GM12878 (cell line): ENCODE measurements around the gene NKAIN4. TPM values are rescaled to one million over a fixed set of nuclear protein-coding genes. Genes with fewer than 3 reads are reported as not detected.

Experiments
- ATAC-seq: fragments of 200-7000 bp; cut with Tn5 transposase; 3 replicates; pipeline ENCODE4 v1.9.1; 2020; ENCODE audit warnings: mild to moderate bottlenecking, moderate library complexity
- BruUV-seq: library from RNA; stranded (reverse); fragments of 400-500 nt; replicated peaks from 2 replicates; lab custom pipeline; 2021; lab: Mats Ljungman, UMichigan
- CTCF ChIA-PET: fragments of 300-600 bp; sonication (Branson Sonifier 250); formaldehyde crosslinking; extraction: SDS; loops from one replicate; lab custom pipeline; 2021; ENCODE audit warnings: inconsistent platforms; lab: Yijun Ruan, JAX
- POLR2A ChIA-PET: fragments of 350-600 bp; formaldehyde crosslinking; extraction: SDS; loops from one replicate; lab custom pipeline; 2021; ENCODE audit warnings: inconsistent platforms; lab: Charles Lee
- RAD21 ChIA-PET: fragments of 300-600 bp; sonication (Branson Sonifier 250); formaldehyde crosslinking; loops from one replicate; lab custom pipeline; 2023; ENCODE audit warnings: antibody characterized with exemption; ENCODE audit not compliant: unreplicated experiment; lab: Charles Lee
- SMC1A ChIA-PET: fragments of 300-600 bp; sonication (Branson Sonifier 250); formaldehyde crosslinking; loops from one replicate; lab custom pipeline; 2023; ENCODE audit not compliant: unreplicated experiment, uncharacterized antibody; lab: Charles Lee
- DNase-seq: peaks from one replicate; pipeline ENCODE4 v3.0.0-alpha.2; 2011; ENCODE audit warnings: low read depth, low spot score
- FAIRE-seq: peaks from 3 replicates; lab custom pipeline; 2011; peaks lifted over from hg19 to GRCh38; lab: Jason Lieb, UNC
- H2AFZ ChIP-seq: 2 replicates; pipeline ENCODE4 v1.6.0; 2011; ENCODE audit warnings: low read depth, low read length, control low read depth; ENCODE audit not compliant: control insufficient read depth
- H3K27ac ChIP-seq: 2 replicates; pipeline ENCODE4 v1.5.1; 2011; ENCODE audit warnings: control low read depth; ENCODE audit not compliant: control insufficient read depth, insufficient read depth
- H3K27me3 ChIP-seq, 2 experiments: replicated peaks in 1 of 2; 2 replicates each; pipeline versions ENCODE4 v1.6.0 to v1.6.1; 2011; ENCODE audit warnings: low read length in 1 of 2; ENCODE audit not compliant: control insufficient read depth in 2 of 2, insufficient read depth in 2 of 2
- H3K36me3 ChIP-seq, 2 experiments: 2 replicates each; pipeline ENCODE4 v1.5.1; 2011; ENCODE audit warnings: low read length in 1 of 2; ENCODE audit not compliant: control insufficient read depth in 2 of 2, insufficient read depth in 2 of 2
- H3K4me1 ChIP-seq: 2 replicates; pipeline ENCODE4 v1.6.1; 2011; ENCODE audit warnings: mild to moderate bottlenecking, low read length, moderate library complexity, mixed read lengths; ENCODE audit not compliant: control insufficient read depth, insufficient read depth
- H3K4me2 ChIP-seq: 2 replicates; pipeline ENCODE4 v1.6.0; 2011; ENCODE audit warnings: control low read depth; ENCODE audit not compliant: control insufficient read depth, insufficient read depth
- H3K4me3 ChIP-seq: fragments of 200-600 bp; sonication (generic); 2 replicates; pipeline ENCODE4 v1.5.1; 2016
- H3K79me2 ChIP-seq: 2 replicates; pipeline ENCODE4 v1.6.0; 2011; ENCODE audit warnings: low read length; ENCODE audit not compliant: control insufficient read depth, insufficient read depth
- H3K9ac ChIP-seq: 2 replicates; pipeline ENCODE4 v1.8.0; 2011; ENCODE audit warnings: low read length, control low read depth, mixed read lengths; ENCODE audit not compliant: control insufficient read depth, insufficient read depth
- H3K9me3 ChIP-seq: replicated peaks from 3 replicates; pipeline ENCODE4 v1.5.1; 2011; ENCODE audit warnings: mild to moderate bottlenecking, low read length; ENCODE audit not compliant: control insufficient read depth, insufficient read depth
- H4K20me1 ChIP-seq: 2 replicates; pipeline ENCODE4 v1.6.0; 2011; ENCODE audit not compliant: control insufficient read depth, insufficient read depth
- CHD1 ChIP-seq: IDR thresholded peaks from 2 replicates; pipeline ENCODE4 v1.6.1; 2012; ENCODE audit warnings: low read depth, low read length, improper control_type of control experiment
- CTCF ChIP-seq, 3 experiments: IDR thresholded peaks in 2 of 3; conservative IDR thresholded peaks in 1 of 3; 2 replicates each; pipeline ENCODE4 v1.5.1; 2011; ENCODE audit warnings: low read depth in 3 of 3, low read length in 3 of 3, mild to moderate bottlenecking in 3 of 3, control low read depth in 2 of 3, moderate library complexity in 2 of 3, inconsistent platforms in 1 of 3, mixed read lengths in 1 of 3; ENCODE audit not compliant: control insufficient read depth in 2 of 3, insufficient read depth in 1 of 3; ENCODE audit errors: extremely low read depth in 1 of 3
- E2F4 ChIP-seq: IDR thresholded peaks from 2 replicates; pipeline ENCODE4 v1.6.1; 2012; ENCODE audit warnings: low read depth, low read length, improper control_type of control experiment
- JUND ChIP-seq: IDR thresholded peaks from 2 replicates; pipeline ENCODE4 v1.6.1; 2012; ENCODE audit warnings: low read depth, mild to moderate bottlenecking, low read length, improper control_type of control experiment, moderate library complexity
- MYB ChIP-seq: fragments of 150-350 bp; IDR thresholded peaks from 2 replicates; pipeline ENCODE4 v1.6.1; 2014; ENCODE audit warnings: mild to moderate bottlenecking, low read depth, low read length, borderline replicate concordance
- PAX5 ChIP-seq: IDR thresholded peaks from 2 replicates; pipeline ENCODE4 v1.6.1; 2011; ENCODE audit warnings: low read depth, low read length, borderline replicate concordance
- RELA ChIP-seq: fragments of 450-650 bp; IDR thresholded peaks from 2 replicates; pipeline ENCODE4 v1.8.0; 2014; ENCODE audit warnings: borderline replicate concordance; ENCODE audit not compliant: partially characterized antibody
- STAT3 ChIP-seq: IDR thresholded peaks from 2 replicates; pipeline ENCODE4 v1.6.1; 2011; ENCODE audit warnings: low read depth, low read length, improper control_type of control experiment
- SUPT20H ChIP-seq: IDR thresholded peaks from 2 replicates; pipeline ENCODE4 v1.6.1; 2011; ENCODE audit warnings: low read depth, mild to moderate bottlenecking, low read length, moderate library complexity, borderline replicate concordance; ENCODE audit not compliant: control insufficient read depth
- YBX1 ChIP-seq: fragments of 450-650 bp; IDR thresholded peaks from 2 replicates; pipeline ENCODE4 v1.6.1; 2016; ENCODE audit warnings: antibody characterized with exemption
- ZNF217 ChIP-seq: fragments of 450-650 bp; IDR thresholded peaks from 2 replicates; pipeline ENCODE4 v1.6.1; 2017; ENCODE audit warnings: antibody characterized with exemption, mild to moderate bottlenecking
- WGBS: methylation state at CpG from one replicate; pipeline ENCODE4 v1.1.6; 2016; ENCODE audit warnings: low lambda C conversion rate; ENCODE audit not compliant: insufficient replicate concordance, insufficient coverage; ENCODE audit errors: missing lambda C conversion rate; 5-methylcytosine and 5-hydroxymethylcytosine counted together
- in situ Hi-C: fragments of 300-500 bp; cut with MboI; formaldehyde crosslinking; loops from 9 replicates; pipeline ENCODE4 v1.14.3; 2018; ENCODE audit warnings: mixed read lengths
- intact Hi-C: fragments of 100-400 bp; cut with micrococcal nuclease; formaldehyde crosslinking; loops from one replicate; pipeline ENCODE4 v1.14.2; 2022; ENCODE audit not compliant: unreplicated experiment
- polyA plus RNA-seq, 11 experiments: library from polyadenylated mRNA; depleted of rRNA in 4 of 11; unstranded in 6 of 11; stranded (reverse) in 5 of 11; fragments of >200 nt; fragmentation: Nextera tagmentation in 4 of 11; fragmentation: Illumina TruSeq in 1 of 11; extraction: Ambion mirVana in 4 of 11; extraction: Trizol in 1 of 11; gene quantifications; 1 replicate in 1 of 11; 2 replicates in 10 of 11; pipeline versions ENCODE4 v1.2.1 to v1.2.3, GENCODE V29; 2011 to 2016; ENCODE audit warnings: inconsistent platforms in 2 of 11, missing spikeins in 2 of 11, low read depth in 1 of 11
- total RNA-seq, 4 experiments: library from RNA; depleted of rRNA in 3 of 4; stranded (reverse); fragments of >200 nt in 3 of 4; fragmentation: Illumina TruSeq in 1 of 4; extraction: Trizol in 1 of 4; gene quantifications; 2 replicates each; pipeline versions ENCODE4 v1.2.1 to v1.2.3, GENCODE V29; 2013 to 2021

Gene NKAIN4
- total and polyA plus RNA-seq, 10 of the 15 experiments (the other 5 are each of a cell fraction or from before 2014, with no cell fraction given) = 0.11 TPM; not detected in 9

GRCh38 chr20:63297796-63298572, 43.7 kb upstream of the NKAIN4 start:
- no peak for TF ChIP-seq JUND
- Histone ChIP-seq H3K4me3 (no peak overlapping the region), H3K9me3 (no peaks in the 10 kb centered on the region), H3K9ac (no peak overlapping the region), H4K20me1 (no peaks in the 10 kb centered on the region), H3K27me3 (no peaks in the 10 kb centered on the region), H3K79me2 (no peaks in the 10 kb centered on the region), H3K4me2 (no peak overlapping the region), H3K27ac (no peak overlapping the region), H2AFZ (no peak overlapping the region), H3K4me1 (no peaks in the 10 kb centered on the region), H3K36me3 (no peaks in the 10 kb centered on the region)
- ChIA-PET SMC1A (no interaction called here), RAD21 (no interaction called here), CTCF (no interaction called here), POLR2A (no interaction called here)
- ATAC-seq (no peak), DNase-seq (no peak), FAIRE-seq (no peak)
- 58% methylated on average over 16 of the region's 16 CpGs for WGBS
- intact Hi-C loops (no loop called here), in situ Hi-C loops (no loop called here)
- BruUV-seq = no TSS peak

- H3K36me3 ChIP-seq = no peaks in the 10 kb centered on the region
- WGBS = 59% methylated on average over 11 of the region's 11 CpGs
- H3K9ac ChIP-seq = no peak overlapping the region
- no TSS peak for BruUV-seq
- no peak for ATAC-seq
- SMC1A ChIA-PET = no interaction called here
- H3K4me2 ChIP-seq = no peak overlapping the region
- in situ Hi-C loops (no loop called here), intact Hi-C loops (no loop called here)
- CTCF ChIA-PET = interaction anchor here (0.8 kb wide), 1 partner anchor 117 kb away, joined by 3 read pairs; no protein-coding TSS in a partner anchor
- H3K27me3 ChIP-seq = no peaks in the 10 kb centered on the region
- H3K9me3 ChIP-seq = no peaks in the 10 kb centered on the region
- no peak for DNase-seq
- RAD21 ChIA-PET = no interaction called here
- no peaks in the 10 kb centered on the region for H4K20me1 ChIP-seq
- H3K79me2 ChIP-seq = no peaks in the 10 kb centered on the region
- FAIRE-seq = no peak
- H3K27ac ChIP-seq = no peak overlapping the region
- no peaks in the 10 kb centered on the region for H3K4me1 ChIP-seq
- H3K4me3 ChIP-seq = no peak overlapping the region
- POLR2A ChIA-PET = no interaction called here
- H2AFZ ChIP-seq = no peak overlapping the region
- TF ChIP-seq SUPT20H = no peak
- no peak for TF ChIP-seq CTCF (IDR thresholded peaks at IDR 0.05 in 2 of 3, conservative IDR thresholded peaks at IDR 0.05 in 1 of 3; ENCODE audit: control insufficient read depth in 2 of 3, extremely low read depth in 1 of 3, insufficient read depth in 1 of 3, low read depth in 3 of 3, low read length in 3 of 3)
- TF ChIP-seq PAX5 = no peak
- TF ChIP-seq YBX1 = no peak
- no peak for TF ChIP-seq MYB
- TF ChIP-seq RELA = no peak
- no peak for TF ChIP-seq E2F4
- no peak for TF ChIP-seq ZNF217
- TF ChIP-seq STAT3 = no peak
- TF ChIP-seq CHD1 = no peak
Measured at GRCh38 chr20:63297371-63297781, 43.1 kb upstream of the NKAIN4 start.
